H54 (cell line): ENCODE results near the gene DUOX2.

Experiments
- DNase-seq: peaks from one replicate; pipeline ENCODE4 v3.0.0; 2011; ENCODE audit warnings: low spot score, mixed read lengths; ENCODE audit not compliant: insufficient read length
- FAIRE-seq: peaks from 3 replicates; lab custom pipeline; 2011; peaks lifted over from hg19 to GRCh38; lab: Jason Lieb, UNC
- POLR2A ChIP-seq: IDR thresholded peaks from 2 replicates; pipeline ENCODE4 v1.6.1; 2011; ENCODE audit warnings: low read depth, mild to moderate bottlenecking, low read length

DUOX2 gene

GRCh38 chr15:45114076-45114750, at the start of gene DUOX2, which contains the start of gene DUOXA2:
DUOX2 (minus strand) TSS chr15:45114172; CDS start chr15:45113411, 761 bp downstream.
DUOXA2 (plus strand) TSS chr15:45114326; CDS start chr15:45114606, 280 bp downstream.
- no peak for DNase-seq
- no peak for TF ChIP-seq POLR2A
- FAIRE-seq: no peak

GRCh38 chr15:45163508-45163856, 49.5 kb upstream of the DUOX2 start:
- TF ChIP-seq POLR2A: no peak
- no peak for FAIRE-seq
- no peak for DNase-seq

GRCh38 chr15:45162771-45163507, 49.0 kb upstream of the DUOX2 start:
- FAIRE-seq (peak; percentile 15), DNase-seq (peak; percentile 98)
- TF ChIP-seq POLR2A: no peak

- DNase-seq (no peak), FAIRE-seq (no peak)
Measured at GRCh38 chr15:45161666-45162065, 47.7 kb upstream of the DUOX2 start.

GRCh38 chr15:45157974-45158373, 44.0 kb upstream of the DUOX2 start:
- FAIRE-seq (peak; percentile 76), DNase-seq (peak; percentile 77)
- TF ChIP-seq POLR2A: no peak

More at GRCh38 chr15:45161666-45162065, 47.7 kb upstream of the DUOX2 start:
- TF ChIP-seq POLR2A: no peak

- DNase-seq: no peak
Measured at GRCh38 chr15:45156744-45157455, 42.9 kb upstream of the DUOX2 start.

GRCh38 chr15:45155739-45156138, 41.8 kb upstream of the DUOX2 start:
- no peak for TF ChIP-seq POLR2A

More at GRCh38 chr15:45156744-45157455, 42.9 kb upstream of the DUOX2 start:
- no peak for FAIRE-seq
- no peak for TF ChIP-seq POLR2A

GRCh38 chr15:45151998-45152828, 38.2 kb upstream of the DUOX2 start:
- FAIRE-seq (no peak), DNase-seq (no peak)
- TF ChIP-seq POLR2A: no peak

More at GRCh38 chr15:45155739-45156138, 41.8 kb upstream of the DUOX2 start:
- no peak for DNase-seq
- FAIRE-seq: no peak

- TF ChIP-seq POLR2A: no peak
- FAIRE-seq: no peak
- no peak for DNase-seq
Measured at GRCh38 chr15:45150997-45151396, 37.0 kb upstream of the DUOX2 start.

- FAIRE-seq: no peak
- no peak for TF ChIP-seq POLR2A
- no peak for DNase-seq
Measured at GRCh38 chr15:45150481-45150880, 36.5 kb upstream of the DUOX2 start.

- no peak for FAIRE-seq
- TF ChIP-seq POLR2A: no peak
- no peak for DNase-seq
Measured at GRCh38 chr15:45149060-45149459, 35.1 kb upstream of the DUOX2 start.

GRCh38 chr15:45148076-45149059, 34.4 kb upstream of the DUOX2 start:
- DNase-seq (no peak), FAIRE-seq (no peak)
- TF ChIP-seq POLR2A: no peak

GRCh38 chr15:45147606-45148005, 33.6 kb upstream of the DUOX2 start:
- FAIRE-seq (no peak), DNase-seq (no peak)
- no peak for TF ChIP-seq POLR2A
